Gastroesophageal sphincter (tissue), 4 donors: ENCODE measurements around the gene OTUD5. TPM values are rescaled to one million over a fixed set of nuclear protein-coding genes. Genes with fewer than 3 reads are reported as not detected.
"Not testable (repeated sequence)": the region's sequence is repeated elsewhere in the genome, so short reads cannot be mapped to it uniquely, and the experiment has no call there.

Experiments used
- ATAC-seq: fragments of 150-250 bp; one replicate; pipeline ENCODE4 v1.9.1; 2016; ENCODE audit warnings: mild to moderate bottlenecking, moderate library complexity
- H3K27ac ChIP-seq, 4 donors: fragments of 200-600 bp; sonication (generic) in 3 of 4; 1 replicate in 3 of 4; 2 replicates in 1 of 4; pipeline ENCODE4 v1.5.1; 2016 to 2019
- H3K27me3 ChIP-seq: fragments of 200-600 bp; sonication (generic); one replicate; pipeline ENCODE4 v1.5.1; 2019
- H3K36me3 ChIP-seq, 2 donors: fragments of 200-600 bp; sonication (generic); one replicate each; pipeline ENCODE4 v1.5.1; 2019; ENCODE audit warnings: control low read depth in 1 of 2
- H3K4me1 ChIP-seq, 3 donors: fragments of 200-600 bp; sonication (generic); 1 replicate in 2 of 3; 2 replicates in 1 of 3; pipeline ENCODE4 v1.5.1; 2016 to 2019; ENCODE audit warnings: control low read depth in 2 of 3
- H3K4me3 ChIP-seq, 2 donors: fragments of 200-600 bp; sonication (generic); one replicate each; pipeline ENCODE4 v1.5.1; 2019; ENCODE audit warnings: mild to moderate bottlenecking in 1 of 2, moderate library complexity in 1 of 2
- H3K9me3 ChIP-seq, 3 donors: fragments of 200-600 bp; sonication (generic); one replicate each; pipeline ENCODE4 v1.5.1; 2017 to 2019; ENCODE audit warnings: control low read depth in 2 of 3
- EP300 ChIP-seq: sonication (generic); formaldehyde crosslinking; IDR thresholded peaks from one replicate; pipeline ENCODE4 v1.6.1; 2017; ENCODE audit warnings: antibody characterized with exemption, mild to moderate bottlenecking
- POLR2A ChIP-seq, 2 donors: fragments of 450-650 bp; IDR thresholded peaks; one replicate each; pipeline ENCODE4 v1.6.1; 2017; ENCODE audit warnings: antibody characterized with exemption in 2 of 2, mild to moderate bottlenecking in 2 of 2, moderate library complexity in 1 of 2
- POLR2AphosphoS5 ChIP-seq: sonication (generic); formaldehyde crosslinking; IDR thresholded peaks from one replicate; pipeline ENCODE4 v1.6.1; 2017; ENCODE audit warnings: antibody characterized with exemption
- WGBS, 2 donors: methylation state at CpG; one replicate each; pipeline ENCODE4 v1.1.5; 2018; ENCODE audit warnings: low coverage in 1 of 2; 5-methylcytosine and 5-hydroxymethylcytosine counted together
- small RNA-seq, 4 donors: library from RNA; depleted of rRNA; stranded (forward); fragments of <200 nt; gene quantifications; one replicate each; pipeline ENCODE3, GENCODE V24; 2016
- total RNA-seq, 4 donors: library from RNA; depleted of rRNA; stranded (reverse); fragments of >200 nt; gene quantifications; one replicate each; pipeline ENCODE4 v1.1.0, GENCODE V29; 2016
- TF ChIP-seq, protein P1 (sequence below), 4 experiments: fragments of 200-600 bp in 2 of 4; fragments of 450-650 bp in 2 of 4; sonication (generic) in 1 of 4; IDR thresholded peaks; one replicate each; pipeline ENCODE4 v1.5.1; 2017 to 2019; ENCODE audit warnings: antibody characterized with exemption in 4 of 4, mild to moderate bottlenecking in 2 of 4, moderate library complexity in 2 of 4

Gene OTUD5
- total RNA-seq, 4 donors from 2014 or later: 36.8 to 54.3 (median 47.7) TPM

GRCh38 chrX:48891402-48892288 lies 65.8 kb downstream of the OTUD5 start:
- ATAC-seq: peak; percentile 95

DNA sequence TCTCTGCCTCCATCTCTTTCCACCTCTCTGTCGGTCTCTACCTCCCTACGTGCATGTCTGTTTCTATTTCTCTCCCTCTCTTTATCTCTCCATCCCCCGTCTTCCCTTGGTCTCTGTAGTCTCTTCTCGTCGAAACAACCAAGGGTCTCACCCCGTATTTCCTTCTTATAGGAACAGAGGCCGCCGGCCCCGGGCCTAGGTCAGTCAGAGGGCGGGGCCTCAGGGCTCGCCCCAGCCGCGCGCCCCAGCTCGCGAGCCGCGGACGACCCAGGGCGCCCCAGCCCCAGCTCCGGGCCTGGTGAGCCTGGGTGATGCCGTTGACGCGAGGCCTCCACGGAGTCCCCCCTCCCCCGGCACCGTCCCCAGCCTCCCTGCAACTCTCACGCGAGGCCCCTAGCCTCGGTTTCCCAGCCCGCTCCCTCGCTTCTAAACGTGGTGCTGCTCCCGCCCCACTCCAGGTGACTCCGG lies 66.4 kb downstream of the OTUD5 start:
- H3K9me3 ChIP-seq: no peaks in the 10 kb centered on the region
- peak; percentile 49 for ATAC-seq
- H3K27me3 ChIP-seq: no peaks in the 10 kb centered on the region
- 0 to 45% methylated on average over 3 to 4 of the region's 35 CpGs for WGBS, 2 donors
- TF ChIP-seq POLR2A (IDR thresholded peaks at IDR 0.05): no peak
- no peak for TF ChIP-seq POLR2AphosphoS5
- no peak for TF ChIP-seq EP300
- TF ChIP-seq, protein P1, sequence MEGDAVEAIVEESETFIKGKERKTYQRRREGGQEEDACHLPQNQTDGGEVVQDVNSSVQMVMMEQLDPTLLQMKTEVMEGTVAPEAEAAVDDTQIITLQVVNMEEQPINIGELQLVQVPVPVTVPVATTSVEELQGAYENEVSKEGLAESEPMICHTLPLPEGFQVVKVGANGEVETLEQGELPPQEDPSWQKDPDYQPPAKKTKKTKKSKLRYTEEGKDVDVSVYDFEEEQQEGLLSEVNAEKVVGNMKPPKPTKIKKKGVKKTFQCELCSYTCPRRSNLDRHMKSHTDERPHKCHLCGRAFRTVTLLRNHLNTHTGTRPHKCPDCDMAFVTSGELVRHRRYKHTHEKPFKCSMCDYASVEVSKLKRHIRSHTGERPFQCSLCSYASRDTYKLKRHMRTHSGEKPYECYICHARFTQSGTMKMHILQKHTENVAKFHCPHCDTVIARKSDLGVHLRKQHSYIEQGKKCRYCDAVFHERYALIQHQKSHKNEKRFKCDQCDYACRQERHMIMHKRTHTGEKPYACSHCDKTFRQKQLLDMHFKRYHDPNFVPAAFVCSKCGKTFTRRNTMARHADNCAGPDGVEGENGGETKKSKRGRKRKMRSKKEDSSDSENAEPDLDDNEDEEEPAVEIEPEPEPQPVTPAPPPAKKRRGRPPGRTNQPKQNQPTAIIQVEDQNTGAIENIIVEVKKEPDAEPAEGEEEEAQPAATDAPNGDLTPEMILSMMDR (IDR thresholded peaks at IDR 0.05): no peak
- H3K4me3 ChIP-seq: peak overlapping the region; percentile 75 to 81
- H3K36me3 ChIP-seq: peaks cover 0 to 17% of the 10 kb centered on the region in 2 donors
- peaks cover 0 to 19% (median 0%) of the 10 kb centered on the region in 3 donors for H3K4me1 ChIP-seq
- peak overlapping the region; percentile 74 to 87 (median 84) for H3K27ac ChIP-seq

More at GRCh38 chrX:48891402-48892288, 65.8 kb downstream of the OTUD5 start:
- H3K9me3 ChIP-seq: no peaks in the 10 kb centered on the region
- TF ChIP-seq EP300: no peak
- TF ChIP-seq, protein P1 (IDR thresholded peaks at IDR 0.05): peak in 3 of 4 experiments; percentile 35 to 65 (median 55)
- peak; percentile 6 for TF ChIP-seq POLR2AphosphoS5
- peak; percentile 49 to 65 for TF ChIP-seq POLR2A (IDR thresholded peaks at IDR 0.05)
- H3K27ac ChIP-seq: peak overlapping the region; percentile 74 to 87 (median 84)
- H3K4me1 ChIP-seq: peaks cover 0 to 26% (median 0%) of the 10 kb centered on the region in 3 donors
- peak overlapping the region; percentile 75 to 81 for H3K4me3 ChIP-seq
- no peaks in the 10 kb centered on the region for H3K27me3 ChIP-seq
- H3K36me3 ChIP-seq: peaks cover 0 to 17% of the 10 kb centered on the region in 2 donors
- WGBS, 2 donors: no CpG with 5 or more reads among the region's 68 CpGs

GRCh38 chrX:48890296-48890925 lies 67.0 kb downstream of the OTUD5 start:
- 12 to 47% methylated on average over 3 to 8 of the region's 15 CpGs for WGBS, 2 donors
- Histone ChIP-seq H3K4me1 (peaks cover 0 to 13% (median 0%) of the 10 kb centered on the region in 3 donors), H3K27ac (peak overlapping the region in 2 of 4 donors; percentile 85 to 87), H3K27me3 (no peaks in the 10 kb centered on the region), H3K4me3 (peak overlapping the region; percentile 75 to 81), H3K9me3 (no peaks in the 10 kb centered on the region), H3K36me3 (peaks cover 0 to 17% of the 10 kb centered on the region in 2 donors)
- TF ChIP-seq POLR2AphosphoS5: no peak
- ATAC-seq: no peak

DNA sequence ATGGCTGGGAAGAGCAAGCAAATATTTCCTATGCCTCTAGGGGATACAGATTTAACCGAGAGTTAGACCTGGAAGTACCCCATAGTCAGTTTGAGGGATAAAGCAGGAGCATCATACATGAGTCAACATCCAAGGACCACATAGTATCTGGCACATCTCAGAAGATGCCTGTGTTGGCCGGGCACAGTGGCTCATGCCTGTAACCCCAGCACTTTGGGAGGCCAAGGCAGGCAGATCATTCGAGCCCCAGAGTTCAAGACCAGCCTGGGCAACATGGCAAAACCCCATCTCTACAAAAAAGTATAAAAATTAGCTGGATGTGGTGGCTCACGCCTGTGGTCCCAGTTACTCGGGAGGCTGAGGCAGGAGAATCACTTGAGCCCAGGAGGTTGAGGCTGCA lies 70.8 kb downstream of the OTUD5 start:
- H3K4me3 ChIP-seq, H3K27me3 ChIP-seq: not testable (repeated sequence)
- 100% methylated on average over 1 of the region's 5 CpGs for WGBS, 2 donors

GRCh38 chrX:48883729-48884128 lies 73.7 kb downstream of the OTUD5 start:
- H3K9me3 ChIP-seq: no peaks in the 10 kb centered on the region
- no peaks in the 10 kb centered on the region for H3K4me1 ChIP-seq
- WGBS, 2 donors: 42 to 76% methylated on average over 4 to 7 of the region's 10 CpGs
- ATAC-seq: no peak
- no peaks in the 10 kb centered on the region for H3K27me3 ChIP-seq
- TF ChIP-seq POLR2A (IDR thresholded peaks at IDR 0.05): no peak
- TF ChIP-seq, protein P1 (IDR thresholded peaks at IDR 0.05): no peak
- TF ChIP-seq EP300: no peak
- no peak for TF ChIP-seq POLR2AphosphoS5
- H3K36me3 ChIP-seq: no peaks in the 10 kb centered on the region
- H3K27ac ChIP-seq: no peak overlapping the region
- H3K4me3 ChIP-seq: no peak overlapping the region

More for the DNA sequence above, 70.8 kb downstream of the OTUD5 start:
- not testable (repeated sequence) for H3K36me3 ChIP-seq, H3K4me1 ChIP-seq, ATAC-seq, H3K27ac ChIP-seq, H3K9me3 ChIP-seq

DNA sequence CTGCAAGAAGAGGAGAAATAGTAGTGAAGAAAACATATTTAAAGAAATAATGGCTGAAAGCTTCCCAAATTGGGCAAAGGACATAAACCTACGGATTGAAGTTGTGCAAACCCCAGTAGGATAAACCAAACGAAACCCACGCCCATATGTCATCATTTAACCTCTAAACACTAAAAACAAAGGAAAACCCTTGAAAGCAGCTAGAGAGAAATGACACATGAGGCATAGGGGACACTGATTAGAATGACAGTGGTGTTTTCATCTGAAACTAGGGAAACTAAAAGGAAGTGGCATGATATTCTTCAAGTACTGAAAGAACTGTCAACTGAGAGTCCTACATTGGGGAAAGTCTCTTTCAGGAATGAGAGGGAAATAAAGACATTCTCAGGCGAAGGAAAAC lies 80.5 kb downstream of the OTUD5 start:
- not testable (repeated sequence) for H3K27me3 ChIP-seq, H3K4me3 ChIP-seq, H3K27ac ChIP-seq, H3K36me3 ChIP-seq, ATAC-seq, H3K4me1 ChIP-seq, H3K9me3 ChIP-seq
- WGBS, 2 donors: 39% methylated on average over 3 of the region's 4 CpGs; no CpG with 5 or more reads in 1 of the 2 donors

Small RNAs within 50 kb of the gene (small RNA-seq; reads per million reads assigned to genes)
- 0 to 0.27 (median 0) reads per million in 4 donors for gene RNU6-722P

Other genes starting within 250 kb of the OTUD5 start
- not detected for gene GLOD5, start 195.9 kb downstream of the OTUD5 start, total RNA-seq
- gene GATA1, start 171.0 kb downstream of the OTUD5 start, total RNA-seq: not detected
- gene HDAC6, start 155.5 kb downstream of the OTUD5 start, total RNA-seq: 10 to 100 TPM; 50.7 to 66.8 (median 56.9) TPM
- gene ERAS, start 131.1 kb downstream of the OTUD5 start, total RNA-seq: not detected
- gene PCSK1N, start 122.0 kb downstream of the OTUD5 start, total RNA-seq: 10 to 100 TPM in 1 of 4 donors, 1 to 10 TPM in 3; 2.3 to 10.6 (median 5.5) TPM
- gene TIMM17B, start 59.8 kb downstream of the OTUD5 start, total RNA-seq: 10 to 100 TPM; 38.0 to 57.7 (median 39.5) TPM
- gene PQBP1, start 59.7 kb downstream of the OTUD5 start, total RNA-seq: 10 to 100 TPM; 47.8 to 79.8 (median 69.4) TPM
- gene SLC35A2, start 46.0 kb downstream of the OTUD5 start, total RNA-seq: 10 to 100 TPM in 3 of 4 donors, 1 to 10 TPM in 1; 8.1 to 12.8 (median 11.9) TPM
- gene PIM2, start 38.6 kb downstream of the OTUD5 start, total RNA-seq: 1 to 10 TPM; 4.7 to 7.4 (median 7.0) TPM
- 1 to 10 TPM in 3 of 4 donors, under 1 TPM in 1; 0.78 to 2.7 (median 1.7) TPM for gene KCND1, start 14.2 kb upstream of the OTUD5 start, total RNA-seq
- gene GRIPAP1, start 44.7 kb upstream of the OTUD5 start, total RNA-seq: 10 to 100 TPM; 28.1 to 62.6 (median 33.9) TPM
- 100 to 1,000 TPM in 3 of 4 donors, 10 to 100 TPM in 1; 85.8 to 165 (median 107) TPM for gene TFE3, start 85.8 kb upstream of the OTUD5 start, total RNA-seq
- 1 to 10 TPM; 1.1 to 4.7 (median 2.5) TPM for gene CCDC120, start 101.4 kb upstream of the OTUD5 start, total RNA-seq
- 10 to 100 TPM in 3 of 4 donors, 1 to 10 TPM in 1; 9.6 to 20.9 (median 17.2) TPM for gene PRAF2, start 116.4 kb upstream of the OTUD5 start, total RNA-seq
- gene WDR45, start 122.3 kb upstream of the OTUD5 start, total RNA-seq: 100 to 1,000 TPM in 1 of 4 donors, 10 to 100 TPM in 3; 60.8 to 101 (median 80.9) TPM
- 10 to 100 TPM; 28.2 to 34.1 (median 31.5) TPM for gene GPKOW, start 166.1 kb upstream of the OTUD5 start, total RNA-seq
- 1 to 10 TPM in 3 of 4 donors, under 1 TPM in 1; 0.69 to 4.6 (median 3.1) TPM for gene MAGIX, start 205.2 kb upstream of the OTUD5 start, total RNA-seq
- gene PLP2, start 214.3 kb upstream of the OTUD5 start, total RNA-seq: 10 to 100 TPM; 57.9 to 78.7 (median 67.9) TPM
- gene PRICKLE3, start 228.8 kb upstream of the OTUD5 start, total RNA-seq: 10 to 100 TPM in 2 of 4 donors, 1 to 10 TPM in 2; 6.2 to 15.9 (median 9.6) TPM
- gene SYP, start 242.6 kb upstream of the OTUD5 start, total RNA-seq: 10 to 100 TPM in 1 of 4 donors, 1 to 10 TPM in 3; 2.9 to 10.5 (median 5.4) TPM